SHP77 (cell line): Measurements from ENCODE around the gene KIAA1958.

Source experiments
- DNase-seq, 2 experiments: peaks; one replicate each; lab custom pipeline; 2025; lab: John Stamatoyannopoulos, UW

The KIAA1958 gene

DNA sequence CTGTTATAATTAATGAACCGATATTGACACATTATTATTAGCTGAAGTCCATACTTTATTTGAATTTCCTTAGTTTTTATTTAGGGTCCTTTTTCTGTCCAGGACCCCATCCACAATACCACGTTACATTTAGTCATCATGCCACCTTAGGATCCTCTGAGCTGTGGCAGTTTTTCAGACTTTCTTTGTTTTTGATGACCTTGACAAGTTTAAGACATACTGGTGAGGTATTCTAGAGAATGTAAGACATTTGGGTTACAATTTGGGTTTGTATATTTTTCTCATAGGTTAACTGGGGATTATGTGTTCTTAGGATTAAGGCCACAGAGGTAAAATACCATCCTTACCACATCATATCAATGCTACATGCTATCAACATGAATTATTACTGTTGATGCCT is 42.7 kb downstream of the KIAA1958 start:
- no peak for DNase-seq

DNA sequence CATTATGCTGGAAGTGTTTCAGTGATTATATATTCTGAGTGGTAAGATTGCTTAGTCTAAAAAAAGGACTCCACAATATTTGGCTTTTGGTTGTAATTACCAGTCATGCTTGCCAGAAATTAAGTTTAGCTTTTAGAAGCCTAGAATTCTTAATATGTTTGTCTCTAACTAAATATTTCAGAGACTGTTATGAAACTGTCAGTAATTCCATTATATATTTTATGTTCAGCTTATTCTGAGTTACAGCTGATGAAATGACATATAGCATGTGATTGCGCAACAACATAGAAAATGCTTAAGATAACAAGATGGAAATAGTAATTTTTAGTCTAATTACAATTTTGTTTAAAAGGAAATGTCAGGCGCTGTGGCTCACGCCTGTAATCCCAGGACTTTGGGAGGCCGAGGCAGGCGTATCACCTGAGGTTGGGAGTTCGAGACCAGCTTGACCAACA is 44.2 kb downstream of the KIAA1958 start:
- no peak for DNase-seq

DNA sequence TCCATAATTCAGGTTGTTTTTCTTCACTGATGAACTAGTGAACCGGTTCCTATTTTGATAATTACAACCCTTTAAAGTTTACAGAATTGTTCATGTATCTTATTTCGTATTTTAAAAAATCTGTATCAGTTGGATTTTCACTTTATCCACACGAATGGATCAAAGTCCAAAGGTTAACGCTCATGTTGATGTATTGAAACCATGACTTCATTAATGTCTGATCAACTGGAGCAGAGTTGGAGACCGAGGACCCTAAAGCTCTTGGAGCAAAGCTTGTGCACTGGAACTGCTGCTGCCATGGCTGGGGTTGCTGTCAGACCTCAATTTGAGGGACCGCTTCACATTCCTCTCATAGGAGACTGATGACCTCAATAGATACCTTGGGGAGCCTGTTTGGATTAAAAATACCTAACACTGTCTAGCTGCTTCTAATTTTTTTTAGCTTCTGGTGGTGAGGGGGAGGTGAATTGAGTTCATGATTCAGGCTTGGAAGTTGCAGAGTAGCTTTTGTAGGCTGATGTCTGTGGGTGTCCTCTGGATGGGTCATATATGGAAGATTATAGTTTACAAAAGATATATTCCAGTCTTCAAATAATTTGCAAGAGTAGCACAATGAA is 45.1 kb downstream of the KIAA1958 start:
- no peak for DNase-seq

DNA sequence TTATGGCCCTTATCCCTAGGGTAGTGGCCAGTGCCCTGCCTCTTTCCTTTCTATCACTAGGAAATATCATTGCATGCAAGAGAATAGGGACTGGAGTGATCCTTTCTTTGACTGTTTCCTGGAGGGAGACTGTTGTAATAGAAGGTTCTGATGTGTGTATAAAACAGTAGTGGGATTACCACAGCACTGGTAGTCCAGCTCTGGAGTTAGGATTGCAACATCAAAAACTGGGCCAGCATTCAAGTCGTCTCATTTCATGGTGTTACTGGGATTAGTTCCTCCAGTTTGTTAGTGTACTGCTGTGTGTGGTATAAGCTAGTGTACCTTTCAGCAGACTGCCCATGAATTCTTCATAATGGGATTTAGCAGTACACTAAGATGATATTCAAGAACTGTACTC is 45.8 kb downstream of the KIAA1958 start:
- DNase-seq: no peak

DNA sequence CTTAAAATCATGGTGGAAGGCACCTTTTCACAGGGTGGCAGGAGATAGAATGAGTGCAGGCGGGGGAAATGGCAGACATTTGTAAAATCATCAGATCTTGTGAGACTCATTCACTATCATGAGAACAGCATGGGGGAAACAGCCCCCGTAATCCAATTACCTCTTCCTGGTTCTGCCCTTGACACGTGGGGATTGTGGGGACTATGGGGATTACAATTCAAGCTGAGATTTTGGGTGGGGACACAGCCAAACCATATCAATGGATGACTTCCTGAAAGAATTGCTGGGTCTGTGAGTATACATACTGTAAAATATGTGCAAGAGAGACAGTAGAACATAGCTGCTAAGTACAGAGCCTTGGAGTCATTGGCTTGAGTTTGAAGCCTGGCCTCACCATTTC is 47.0 kb downstream of the KIAA1958 start:
- no peak for DNase-seq

DNA sequence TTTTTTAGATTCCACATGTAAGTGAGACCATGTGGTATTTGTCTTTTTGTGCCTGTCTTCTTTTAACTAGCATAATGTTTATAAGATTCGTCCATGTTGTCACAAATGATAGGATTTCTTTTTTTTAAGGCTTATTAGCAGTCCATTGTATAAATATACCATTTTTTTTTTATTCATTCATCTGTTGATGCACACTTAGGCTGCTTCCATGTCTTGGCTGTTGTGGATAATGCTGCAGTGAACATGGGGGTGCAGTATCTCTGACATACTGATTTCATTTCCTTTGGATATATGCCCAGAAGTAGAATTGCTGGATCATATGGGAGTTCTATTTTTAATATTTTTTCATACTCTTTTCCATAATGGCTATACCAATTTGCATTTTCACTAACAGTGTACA is 48.7 kb downstream of the KIAA1958 start:
- no peak for DNase-seq

DNA sequence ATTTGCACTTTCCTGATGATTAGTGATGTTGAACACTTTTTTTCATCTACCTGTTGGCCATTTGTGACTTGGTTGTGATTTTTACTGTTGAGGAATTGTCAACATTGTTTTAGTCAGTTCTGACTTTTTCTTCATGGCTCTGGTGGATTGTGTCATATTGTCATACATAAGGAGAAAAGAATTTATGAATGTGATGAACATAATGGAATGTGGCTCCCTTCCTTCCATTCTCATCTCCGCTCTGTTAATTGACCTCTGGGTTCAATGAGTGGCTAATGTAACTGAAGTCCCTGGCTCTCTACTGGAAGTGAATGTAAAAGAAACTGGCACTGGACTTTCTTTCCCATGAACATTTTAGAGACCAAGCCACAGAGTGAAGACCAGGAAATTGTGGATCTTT is 49.2 kb downstream of the KIAA1958 start:
- no peak for DNase-seq

DNA sequence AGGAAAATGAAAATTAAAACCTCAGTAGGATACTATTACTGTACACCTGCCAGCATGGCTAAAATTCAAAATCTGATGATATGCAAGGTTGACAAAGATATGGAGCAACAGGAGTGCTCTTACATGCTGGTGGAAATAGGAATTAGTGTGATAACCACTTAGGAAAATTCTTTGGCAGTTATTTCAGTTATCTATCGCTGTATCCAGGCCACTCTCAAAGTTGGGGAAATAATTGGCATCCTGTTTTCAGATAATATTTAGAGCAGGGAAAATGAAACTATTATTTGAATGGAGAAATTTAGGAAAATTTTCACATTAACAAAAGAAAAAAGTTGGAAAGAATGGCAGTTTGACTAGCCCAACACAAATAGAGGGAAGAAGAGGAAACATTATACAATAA is 50.9 kb downstream of the KIAA1958 start:
- no peak for DNase-seq

DNA sequence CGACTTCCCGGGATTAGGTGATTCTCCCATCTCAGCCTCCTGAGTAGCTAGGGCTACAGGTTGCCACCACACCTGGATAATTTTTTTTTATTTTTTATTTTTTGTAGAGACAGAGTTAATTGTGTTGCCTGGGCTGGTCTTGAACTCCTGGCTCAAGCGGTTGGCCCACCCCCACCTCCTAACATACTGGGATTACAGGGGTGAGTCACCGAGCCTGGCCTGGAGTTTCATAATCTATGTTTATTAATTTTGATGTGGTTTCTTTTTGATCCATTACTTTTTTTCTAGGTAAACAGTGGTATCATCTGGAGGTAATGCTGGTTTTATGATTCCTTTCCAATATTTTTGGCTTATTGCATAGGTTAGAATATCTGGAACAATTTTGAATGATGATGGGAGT is 54.2 kb downstream of the KIAA1958 start:
- no peak for DNase-seq

DNA sequence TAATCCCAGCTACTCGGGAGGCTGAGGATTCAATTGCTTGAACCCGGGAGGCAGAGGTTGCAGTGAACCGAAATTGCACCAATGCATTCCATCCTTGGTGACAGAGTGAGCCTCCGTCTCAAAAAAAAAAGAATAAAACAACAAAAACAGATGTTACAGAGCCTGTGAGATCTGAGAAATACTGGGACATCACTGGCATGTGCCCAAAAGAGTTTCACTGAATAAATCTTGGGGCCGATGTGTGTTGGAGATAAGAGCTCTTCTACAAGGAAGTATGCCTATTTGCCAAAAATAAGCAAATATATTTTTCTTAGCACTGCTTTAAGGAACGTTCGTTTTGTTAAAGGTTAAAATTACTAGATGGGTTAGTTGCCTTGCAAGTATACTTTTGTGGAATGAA is 55.1 kb downstream of the KIAA1958 start:
- no peak for DNase-seq

DNA sequence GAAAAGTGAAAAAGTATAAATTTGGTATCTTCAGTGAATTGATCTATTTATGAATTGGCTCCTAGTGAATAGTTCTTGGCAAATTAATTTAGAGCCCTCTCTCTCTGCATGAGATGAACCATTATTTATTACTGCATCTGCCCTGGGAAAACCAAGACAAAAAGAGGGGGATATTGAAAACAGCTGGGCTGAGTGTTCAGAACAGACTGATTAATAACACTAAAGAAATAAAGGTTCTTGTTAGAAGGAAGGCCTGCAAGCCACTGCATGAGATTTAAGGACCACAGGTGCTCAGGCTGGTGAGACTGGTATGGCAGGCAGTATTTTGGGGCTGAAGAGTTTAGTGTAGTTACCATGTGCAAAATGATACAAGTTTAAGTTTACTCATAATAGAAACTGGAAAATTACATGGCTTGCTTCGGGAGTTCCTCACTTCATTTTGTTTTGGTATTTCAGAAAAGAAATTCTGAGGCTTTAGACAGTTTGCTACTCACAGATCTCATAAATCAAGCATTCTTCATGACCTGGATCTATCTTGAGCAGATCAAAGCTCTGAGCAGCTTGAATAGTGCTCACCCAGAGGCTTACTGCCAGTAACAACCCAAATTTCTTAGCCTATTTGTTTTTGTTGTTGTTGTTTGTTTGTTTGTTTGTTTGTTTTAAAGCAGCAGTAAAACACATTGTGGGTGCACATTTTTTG is 56.1 kb downstream of the KIAA1958 start:
- DNase-seq: no peak

DNA sequence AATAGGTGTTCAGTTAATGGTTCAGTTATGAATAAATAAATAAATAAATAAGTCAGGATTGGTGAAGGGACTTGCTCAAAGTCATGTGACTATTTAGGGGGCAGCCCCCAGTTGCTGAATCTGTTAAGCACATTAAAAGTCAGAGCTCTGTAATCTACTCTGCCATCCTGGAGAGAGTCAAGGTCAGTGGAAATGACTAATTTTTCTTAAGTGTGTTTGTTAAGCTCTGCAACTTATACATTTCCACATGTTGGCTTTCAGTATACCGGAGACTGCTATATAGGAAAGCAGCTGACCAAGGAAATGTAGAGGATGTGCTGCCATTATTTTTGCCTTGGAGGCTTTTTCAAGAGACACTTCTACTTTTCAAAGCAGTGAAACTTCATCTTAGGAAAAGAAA is 57.9 kb downstream of the KIAA1958 start:
- no peak for DNase-seq

DNA sequence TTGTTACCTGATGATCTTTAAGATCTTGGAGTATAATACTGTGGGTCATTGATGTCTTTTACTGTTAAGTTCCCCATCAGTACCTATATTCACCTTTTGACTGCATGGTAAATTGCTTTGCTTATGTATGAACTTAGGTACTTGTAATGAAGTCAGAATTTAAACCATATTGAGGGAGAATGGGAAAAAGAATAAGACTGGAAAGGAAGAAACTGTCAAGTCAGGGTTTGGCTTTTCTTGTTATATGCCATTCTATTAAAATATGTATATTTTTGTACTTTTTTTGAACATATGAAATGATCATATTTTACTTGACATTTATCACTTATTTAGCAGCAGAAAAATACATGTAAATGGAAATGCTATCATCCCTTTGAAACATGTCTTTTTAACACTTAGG is 58.6 kb downstream of the KIAA1958 start:
- no peak for DNase-seq

DNA sequence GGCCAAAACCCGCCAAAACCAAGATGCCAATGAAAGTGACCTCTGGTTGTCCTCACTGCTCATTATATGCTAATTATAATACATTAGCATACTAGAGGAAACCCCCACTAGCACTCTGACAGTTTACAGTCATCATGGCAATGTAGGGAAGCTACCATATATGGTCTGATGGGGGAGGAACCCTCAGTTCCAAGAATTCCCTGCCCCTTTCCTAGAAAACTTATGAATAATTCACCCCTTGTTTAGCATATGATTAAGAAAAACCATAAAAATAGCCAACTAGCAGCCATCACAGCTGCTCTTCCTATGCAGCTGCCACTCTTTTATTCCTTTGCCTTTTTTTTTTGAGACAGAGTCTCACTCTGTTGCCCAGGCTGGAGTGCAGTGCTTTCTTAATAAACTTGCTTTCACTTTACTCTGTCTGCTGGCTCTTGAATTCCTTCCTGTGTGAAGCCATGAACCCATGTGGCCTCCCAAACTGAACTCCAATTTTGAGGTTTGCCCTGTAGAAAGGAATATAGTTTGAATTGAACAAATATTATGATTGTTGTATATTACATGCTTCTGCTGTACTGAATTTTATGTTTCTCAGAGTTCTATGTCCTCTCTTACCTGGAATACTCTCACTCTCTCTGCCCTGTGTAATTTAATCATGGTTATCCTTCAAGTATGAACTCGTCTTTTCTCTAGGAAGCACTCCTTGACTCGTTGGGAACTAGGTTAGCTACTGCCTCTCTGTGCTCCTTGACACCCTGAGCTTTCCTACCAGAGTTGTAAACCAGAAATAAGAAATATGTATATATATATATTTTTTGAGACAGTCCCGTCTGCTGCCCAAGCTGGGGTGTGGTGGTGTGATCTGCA is 59.8 kb downstream of the KIAA1958 start:
- no peak for DNase-seq

DNA sequence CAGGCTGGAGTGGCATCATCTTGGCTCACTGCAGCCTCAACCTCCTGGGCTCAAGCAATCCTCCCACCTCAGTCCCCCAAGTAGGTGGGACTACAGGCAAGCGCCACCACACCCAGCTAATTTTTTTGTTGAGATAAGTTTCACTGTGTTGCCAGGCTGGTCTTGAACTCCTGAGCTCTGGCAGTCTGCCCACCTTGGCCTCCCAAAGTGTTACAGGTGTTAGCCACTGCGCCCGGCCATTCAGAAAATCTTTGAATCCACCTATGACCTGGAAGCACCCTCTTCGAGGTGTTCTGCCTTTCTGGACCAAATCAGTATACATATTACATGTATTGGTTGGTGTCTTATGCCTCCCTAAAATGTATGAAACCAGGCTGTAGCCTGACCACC is 61.4 kb downstream of the KIAA1958 start:
- DNase-seq: no peak

DNA sequence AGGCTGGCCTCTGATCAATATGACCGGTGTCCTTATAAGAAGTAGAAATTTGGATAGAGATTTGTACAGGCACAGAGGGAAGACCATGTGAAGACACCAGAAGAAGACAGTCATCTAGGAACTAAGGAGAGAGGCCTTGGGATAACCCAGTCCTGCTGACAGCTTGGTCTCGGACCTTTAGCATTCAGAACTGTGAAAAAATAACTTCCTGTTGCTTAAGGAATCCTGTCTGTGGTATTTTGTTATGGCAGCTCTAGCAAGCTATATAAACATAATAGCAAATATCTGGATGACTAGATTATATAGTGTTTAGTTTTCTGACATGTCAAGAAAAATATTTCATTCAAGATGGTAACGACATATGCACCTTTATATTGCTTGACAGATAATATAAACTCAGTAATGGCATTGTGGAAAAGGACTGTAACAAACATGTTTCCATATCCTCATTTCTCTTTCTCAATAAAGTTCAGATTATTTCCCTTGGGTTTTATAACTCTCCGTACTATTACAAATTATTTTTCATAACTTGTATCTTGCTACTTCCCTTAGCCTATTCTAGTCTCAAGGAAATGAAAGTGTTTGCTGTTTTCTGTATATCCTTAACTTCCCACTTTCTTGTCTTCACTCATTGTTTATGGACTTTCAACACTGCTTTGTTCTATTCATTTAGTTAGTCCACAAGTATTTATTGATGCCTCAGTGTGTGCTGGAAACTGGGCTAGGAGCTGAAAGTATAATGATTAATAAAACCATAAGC is 62.4 kb downstream of the KIAA1958 start:
- no peak for DNase-seq

DNA sequence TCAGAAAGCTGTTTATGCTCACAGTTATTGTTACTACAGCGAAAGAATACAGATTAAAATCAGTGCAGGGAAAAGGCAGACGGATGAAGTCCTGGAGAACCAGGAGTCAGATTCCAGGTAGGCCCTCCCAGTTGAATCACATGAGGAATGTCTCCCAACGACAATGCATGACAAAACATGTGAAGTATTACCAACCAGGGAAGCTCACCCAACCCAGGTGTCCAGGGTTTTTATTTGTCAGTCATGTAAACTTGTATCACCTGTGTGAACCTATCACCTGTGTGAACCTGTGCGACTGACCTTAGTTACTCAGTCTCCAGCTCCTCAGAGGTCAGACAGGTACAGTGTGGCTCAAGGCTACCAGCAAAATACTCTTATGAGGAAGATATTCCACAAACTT is 63.9 kb downstream of the KIAA1958 start:
- no peak for DNase-seq

DNA sequence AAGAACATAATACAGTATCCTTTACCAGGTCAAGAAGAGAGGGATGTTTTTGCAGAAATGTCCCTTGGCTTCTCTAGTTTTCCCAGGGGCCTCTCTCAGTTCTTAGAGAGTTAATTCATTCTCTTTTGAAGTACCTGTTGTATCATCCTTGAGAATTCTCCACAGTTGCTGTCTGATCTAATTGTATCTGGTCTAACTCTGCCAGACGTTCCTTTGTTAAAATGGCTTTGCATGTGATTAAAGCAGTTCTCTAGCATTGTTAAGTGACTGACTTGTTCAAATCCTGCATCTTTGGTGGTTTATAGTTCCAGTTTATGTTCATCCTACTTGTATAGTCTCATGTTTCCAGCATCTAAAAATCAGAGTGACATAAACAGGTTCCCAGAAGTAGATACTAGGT is 65.0 kb downstream of the KIAA1958 start:
- no peak for DNase-seq

DNA sequence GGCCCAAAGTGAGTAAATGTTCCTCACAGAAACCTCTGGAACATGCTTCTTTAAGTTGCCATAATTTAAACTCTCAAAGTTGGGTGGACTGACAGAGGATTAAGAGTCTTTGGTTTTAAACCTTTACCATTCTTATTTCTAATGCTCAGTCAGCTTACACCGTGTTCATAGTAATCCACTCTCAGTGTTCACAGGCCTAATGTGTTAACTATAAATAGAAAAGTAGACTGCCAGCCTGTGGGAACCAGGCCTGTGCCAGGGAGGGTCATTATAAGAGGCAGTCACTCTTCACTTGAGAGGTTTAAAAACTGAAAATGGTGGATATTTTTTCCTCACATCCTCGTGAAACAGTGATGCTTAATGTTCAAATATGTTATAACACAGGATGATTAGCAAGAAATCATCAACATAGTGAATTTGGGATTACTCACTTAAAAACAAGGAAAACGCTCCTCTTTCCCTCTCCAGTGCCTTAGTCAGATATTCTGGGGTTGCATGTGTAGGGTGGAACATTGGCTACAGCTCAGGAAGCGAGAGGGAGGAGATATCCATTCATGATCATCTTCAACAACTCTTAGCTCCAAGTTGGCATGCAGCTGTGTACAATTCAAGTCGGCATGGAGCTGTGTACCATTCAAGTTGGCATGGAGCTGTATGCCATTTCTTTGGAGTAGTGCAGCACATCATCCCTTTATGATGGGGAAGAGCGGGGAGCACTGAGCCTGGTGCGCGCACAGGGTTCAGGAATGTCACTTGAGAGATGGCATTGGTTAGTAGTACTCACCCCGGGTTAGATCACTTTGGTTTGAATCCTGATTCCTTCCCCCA is 65.8 kb downstream of the KIAA1958 start:
- DNase-seq: no peak

DNA sequence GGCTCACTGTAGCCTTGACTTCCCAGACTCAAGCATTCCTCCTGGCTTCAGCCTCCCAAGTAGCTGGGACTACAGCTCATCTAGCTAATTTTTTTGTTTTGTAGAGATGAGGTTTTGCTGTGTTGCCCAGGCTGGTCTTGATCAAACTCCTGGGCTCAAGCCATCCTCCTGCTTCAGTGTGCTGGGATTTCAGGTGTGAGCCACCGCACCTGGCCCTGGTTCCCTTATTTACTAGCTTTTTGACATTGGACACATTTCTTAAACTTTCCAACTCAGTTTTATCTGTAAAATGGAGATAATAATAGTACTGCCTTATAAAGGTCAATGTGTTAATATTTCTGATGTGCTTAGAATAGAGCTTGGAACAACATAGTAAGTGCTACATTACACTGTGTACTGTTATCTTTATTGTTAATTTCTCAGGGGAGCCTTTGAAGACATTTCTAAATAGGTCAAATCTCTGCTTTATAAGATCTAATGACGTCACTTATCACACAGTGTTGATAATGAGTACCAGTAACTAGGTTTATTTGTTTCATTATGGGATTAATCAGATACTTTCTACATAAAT is 66.7 kb downstream of the KIAA1958 start:
- no peak for DNase-seq

DNA sequence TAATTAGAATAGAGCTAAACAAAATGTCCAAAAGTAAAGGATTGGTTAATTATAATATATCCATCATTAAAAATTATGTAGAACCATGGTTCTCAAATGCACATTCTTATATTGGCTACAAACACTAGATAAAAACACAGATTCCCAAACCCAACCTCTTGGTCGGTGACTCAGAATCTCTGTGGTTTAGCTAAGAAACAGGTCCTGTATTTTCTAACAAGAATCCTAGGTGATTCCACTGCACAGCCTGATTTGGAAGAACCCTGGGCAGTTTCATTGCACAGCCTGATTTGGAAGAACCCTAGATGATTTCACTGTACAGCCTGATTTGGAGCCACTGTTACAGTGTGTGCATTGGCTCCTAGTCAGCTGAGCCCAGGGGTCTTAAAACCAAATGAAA is 67.9 kb downstream of the KIAA1958 start:
- no peak for DNase-seq
